DMS79 (cell line): ENCODE measurements around the gene ACP3.
"Not testable (repeated sequence)": the region's sequence is repeated elsewhere in the genome, so short reads cannot be mapped to it uniquely, and the experiment has no call there.

Source experiments
- DNase-seq: peaks from one replicate; lab custom pipeline; 2025; lab: John Stamatoyannopoulos, UW

ACP3 gene

DNA sequence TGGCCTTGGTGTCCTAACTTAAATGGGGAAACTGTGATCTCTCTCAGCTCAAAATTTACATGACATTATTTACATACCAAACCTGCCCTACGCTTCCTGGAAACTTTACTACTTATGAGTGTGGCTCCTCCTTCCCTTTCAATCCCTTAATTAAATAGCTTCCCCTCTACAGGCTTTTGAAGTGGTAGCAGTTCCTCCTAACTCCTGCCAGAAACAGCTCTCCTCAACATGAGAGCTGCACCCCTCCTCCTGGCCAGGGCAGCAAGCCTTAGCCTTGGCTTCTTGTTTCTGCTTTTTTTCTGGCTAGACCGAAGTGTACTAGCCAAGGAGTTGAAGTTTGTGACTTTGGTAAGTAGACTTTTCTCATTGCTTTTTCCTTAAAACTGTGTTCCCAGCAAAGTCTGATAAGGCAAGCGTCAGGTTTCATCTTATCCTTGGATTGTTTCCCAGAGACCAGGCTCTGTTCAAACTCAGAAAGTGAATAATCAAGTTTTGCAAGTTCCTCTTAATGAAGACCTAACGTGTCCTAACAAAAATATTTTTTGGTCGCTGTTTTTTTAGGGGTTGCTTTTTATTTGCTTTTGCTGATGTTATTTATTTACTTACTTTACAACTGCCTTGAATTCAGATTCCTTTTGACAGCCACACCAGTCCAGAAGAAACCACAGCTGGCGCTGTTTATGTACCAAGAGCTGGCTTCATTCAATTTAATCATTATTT lies at the start of gene ACP3:
TSS of gene ACP3 (plus strand) at position 179 of the 720 bp plus-strand sequence. CDS start at position 229, 50 bp downstream.
- peak; percentile 75 for DNase-seq

- DNase-seq, result no peak
Measured at GRCh38 chr3:132268956-132269355, 48.3 kb upstream of the ACP3 start.

DNA sequence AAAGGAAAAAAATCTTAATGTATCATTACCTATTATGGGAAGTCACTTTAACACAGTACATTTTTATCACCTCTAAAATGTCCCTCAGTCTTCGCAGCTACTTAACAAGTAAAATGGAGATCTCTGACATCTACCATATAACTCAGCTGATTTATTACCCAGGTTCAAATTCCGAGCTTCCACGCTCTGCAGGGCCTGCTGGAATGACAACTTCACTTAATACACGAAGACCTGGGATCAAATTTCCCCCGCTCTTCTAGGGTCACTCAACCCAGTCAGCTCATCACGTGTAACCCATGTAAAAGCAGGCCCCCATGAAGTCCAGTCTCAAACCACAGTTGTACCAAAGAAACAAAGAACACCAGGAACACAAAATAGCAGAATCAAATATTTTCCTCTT lies 44.2 kb upstream of the ACP3 start:
- DNase-seq, result peak; percentile 43

- DNase-seq, result no peak
Measured at GRCh38 chr3:132276228-132276906, 40.8 kb upstream of the ACP3 start.

- no peak for DNase-seq
Measured at GRCh38 chr3:132279030-132279429, 38.2 kb upstream of the ACP3 start.

GRCh38 chr3:132283440-132283839 lies 33.8 kb upstream of the ACP3 start:
- DNase-seq, result no peak

DNA sequence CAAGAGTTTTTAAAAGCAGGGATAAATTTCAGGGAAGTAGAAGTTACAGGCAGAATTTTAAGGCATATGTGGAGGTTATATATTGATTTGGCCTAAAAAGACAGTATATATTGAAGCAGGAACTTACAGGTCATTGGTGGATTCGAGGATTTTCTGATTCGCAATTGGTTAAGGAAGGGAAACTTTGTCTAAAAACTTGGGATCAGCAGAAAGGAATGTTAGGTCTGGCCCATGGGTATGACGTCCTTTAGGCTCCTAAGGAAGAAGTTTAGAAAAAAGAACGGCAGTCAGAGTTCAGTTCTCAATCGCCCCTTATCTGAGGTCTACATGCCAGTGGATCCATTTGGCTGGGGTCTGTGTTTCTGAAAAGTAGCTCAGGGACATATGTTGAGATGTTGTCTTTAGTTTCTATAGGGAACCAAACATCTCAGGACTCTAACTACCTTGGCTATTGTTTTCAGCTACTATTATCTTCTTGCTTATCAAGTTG lies 33.2 kb upstream of the ACP3 start:
- no peak for DNase-seq

DNA sequence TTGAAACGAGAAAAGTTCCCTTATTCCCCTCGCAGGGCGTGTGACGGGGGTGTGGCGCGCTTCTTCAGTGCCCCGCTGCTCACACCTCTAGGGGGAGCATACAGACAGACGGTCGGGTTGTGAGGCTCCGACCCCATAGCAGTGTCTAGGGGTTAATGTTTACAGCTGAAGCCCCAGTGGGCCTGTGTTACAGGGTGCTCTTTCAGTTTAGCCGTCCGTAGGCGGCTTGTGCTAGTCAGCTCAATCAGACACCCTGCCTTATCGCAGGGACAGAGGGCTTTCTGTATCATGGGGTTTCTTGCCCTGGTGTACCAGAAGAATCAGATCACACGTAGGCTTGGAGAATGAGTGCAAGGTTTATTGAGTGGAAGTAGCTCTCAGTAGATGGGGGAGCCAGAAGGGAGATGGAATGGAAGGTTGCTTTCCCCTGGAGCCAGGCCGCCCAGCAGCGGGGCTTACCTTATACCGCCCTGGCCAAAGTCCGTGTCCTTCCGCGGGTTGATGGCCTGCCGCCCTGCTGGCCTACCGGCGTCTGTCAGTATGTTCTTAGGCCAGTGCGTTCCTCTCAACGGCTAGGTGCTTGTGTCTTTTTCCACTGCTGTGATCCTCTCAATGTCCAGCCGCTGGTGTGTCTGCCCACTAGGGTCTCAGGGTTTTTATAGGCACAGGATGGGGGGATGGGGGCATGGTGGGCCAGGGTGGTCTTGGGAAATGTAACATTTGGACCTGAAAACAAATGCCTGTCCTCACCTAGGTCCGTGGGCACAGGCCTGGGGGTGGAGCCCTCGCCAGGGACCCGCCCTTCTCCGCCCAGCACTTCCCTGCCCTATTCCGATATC lies 32.2 kb upstream of the ACP3 start:
- no peak for DNase-seq

GRCh38 chr3:132285620-132285945 lies 31.6 kb upstream of the ACP3 start:
- DNase-seq, result no peak

DNA sequence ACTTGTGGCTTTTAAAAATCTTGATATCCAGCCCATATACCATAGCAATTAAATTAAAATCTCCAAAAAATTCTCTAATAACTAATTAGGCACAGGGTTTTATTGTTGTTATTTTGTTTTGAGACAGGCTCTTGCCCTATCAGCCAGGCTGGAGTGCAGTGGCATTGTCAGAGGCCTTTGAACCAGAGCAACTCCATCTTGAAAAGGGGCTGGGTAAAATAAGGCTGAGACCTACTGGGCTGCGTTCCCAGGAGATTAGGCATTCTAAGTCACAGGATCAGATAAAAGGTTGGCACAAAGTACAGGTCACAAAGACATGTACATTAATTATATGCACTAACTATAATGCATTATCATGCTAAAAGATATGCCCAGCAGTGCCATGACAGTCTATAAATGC lies 31.2 kb upstream of the ACP3 start:
- no peak for DNase-seq

DNA sequence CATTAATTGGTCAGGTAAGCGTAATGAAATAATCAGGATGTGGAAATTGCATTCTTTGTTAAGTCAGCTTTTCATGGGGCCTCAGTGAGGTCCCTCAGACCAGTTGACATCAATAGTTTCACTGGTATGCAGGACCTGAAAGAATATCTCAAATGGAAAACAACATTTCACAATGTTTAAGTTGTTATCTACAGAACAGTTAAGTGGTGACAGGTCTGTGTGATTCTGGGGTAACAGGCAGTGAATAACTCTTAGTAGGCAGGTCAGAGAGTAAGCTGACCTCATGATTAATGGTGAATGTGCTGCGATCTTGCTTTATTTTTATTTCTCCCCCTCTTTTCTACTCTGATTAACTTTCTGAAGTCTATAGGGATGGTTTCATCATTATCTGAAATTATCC lies 28.9 kb upstream of the ACP3 start:
- no peak for DNase-seq

DNA sequence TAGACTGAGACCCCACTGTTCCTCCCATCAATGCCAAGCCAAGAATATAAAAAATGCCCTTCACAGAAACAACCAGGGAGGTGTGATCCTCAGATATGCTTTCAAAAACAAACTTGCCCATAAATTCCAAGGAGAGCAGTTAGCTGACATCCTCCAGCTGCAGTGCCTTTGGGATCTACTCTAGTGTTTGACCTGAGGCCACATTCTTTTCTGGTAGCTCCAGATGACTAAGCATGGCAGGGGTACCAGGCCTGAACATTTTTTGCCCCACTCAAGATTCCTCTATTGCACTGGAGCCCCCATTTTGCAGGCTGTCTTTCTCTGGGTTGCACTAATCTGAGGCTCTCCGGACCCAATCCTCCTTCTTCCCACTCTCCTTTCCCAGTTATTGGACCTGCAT lies 27.9 kb upstream of the ACP3 start:
- DNase-seq, result no peak

DNA sequence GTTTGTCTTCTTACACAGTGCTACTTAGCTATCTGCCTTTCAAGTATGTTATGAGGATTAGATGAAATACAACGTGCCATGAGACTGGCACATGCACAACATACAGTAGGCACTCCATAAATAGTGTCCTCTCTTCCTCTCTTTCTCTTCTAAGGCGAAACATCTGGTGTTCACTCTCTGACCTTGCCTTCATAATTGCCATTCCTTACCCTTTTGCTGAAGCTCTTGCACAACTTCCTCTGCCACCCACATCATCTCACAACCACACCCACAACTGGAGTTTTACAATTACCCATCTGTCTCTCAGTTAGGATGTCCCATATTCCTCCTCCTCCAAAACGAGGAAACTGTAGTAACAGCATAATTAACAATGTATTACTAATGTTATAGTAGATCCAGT lies 26.4 kb upstream of the ACP3 start:
- no peak for DNase-seq

GRCh38 chr3:132292042-132292441 lies 25.2 kb upstream of the ACP3 start:
- no peak for DNase-seq

- no peak for DNase-seq
Measured at GRCh38 chr3:132293251-132293650, 24.0 kb upstream of the ACP3 start.

DNA sequence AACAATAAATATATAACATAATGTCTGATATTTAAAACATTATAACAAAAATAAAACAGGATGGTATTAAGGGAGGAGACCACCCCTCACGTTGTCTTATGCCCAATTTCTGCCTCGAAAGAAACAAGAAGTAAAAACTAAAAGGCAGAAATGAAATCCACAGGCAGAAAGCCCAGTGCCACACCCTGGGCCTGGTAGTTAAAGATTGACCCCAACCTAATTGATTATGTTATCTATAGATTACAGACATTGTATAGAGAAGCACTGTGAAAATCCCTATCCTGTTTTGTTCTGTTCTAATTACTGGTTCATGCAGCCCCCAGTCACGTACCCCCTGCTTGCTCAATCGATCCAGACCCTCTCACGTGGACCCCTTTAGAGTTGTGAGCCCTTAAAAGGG lies 22.3 kb upstream of the ACP3 start:
- no peak for DNase-seq

GRCh38 chr3:132303336-132304201 lies 13.6 kb upstream of the ACP3 start:
- not testable (repeated sequence) for DNase-seq

DNA sequence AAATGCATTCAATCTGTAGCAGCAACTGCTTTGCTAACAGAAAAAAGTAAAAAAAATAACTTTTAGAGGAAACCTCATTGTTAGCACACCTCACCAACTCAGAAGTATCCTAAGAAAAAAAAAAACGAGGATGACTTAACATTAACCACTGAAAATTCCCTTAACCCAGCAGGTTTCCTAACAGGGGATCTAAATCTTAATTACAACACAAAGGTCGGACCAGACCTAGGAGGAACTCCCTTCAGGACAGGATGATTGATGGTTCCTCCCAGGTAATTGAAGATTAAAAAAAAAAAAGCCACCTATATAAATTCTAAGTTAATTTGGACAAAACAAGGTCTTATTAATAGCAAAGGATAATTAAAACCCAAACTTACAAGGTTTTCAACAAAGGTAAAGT lies 12.9 kb upstream of the ACP3 start:
- DNase-seq, result not testable (repeated sequence)

- DNase-seq, result not testable (repeated sequence)
Measured at GRCh38 chr3:132310057-132310456, 7.2 kb upstream of the ACP3 start.

DNA sequence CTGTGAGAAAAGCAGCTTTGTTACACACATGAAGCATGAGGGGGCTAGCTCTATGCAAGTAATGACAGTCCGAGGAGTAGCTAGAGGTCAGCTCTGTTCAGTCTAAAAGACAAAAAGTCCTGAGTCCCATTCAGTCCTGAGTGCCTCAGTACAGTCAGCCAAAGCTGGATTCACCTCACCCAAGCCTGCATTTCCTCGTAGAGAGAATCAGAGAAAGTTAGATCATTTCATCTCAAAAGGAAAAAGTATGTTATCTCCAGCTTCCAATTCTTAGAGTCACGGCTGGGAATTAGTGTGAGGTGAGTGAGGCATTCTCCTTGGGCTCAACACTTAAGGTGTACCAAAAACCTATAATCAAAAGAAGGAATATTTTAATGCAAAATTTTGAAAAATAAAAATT lies 5.9 kb upstream of the ACP3 start:
- DNase-seq, result no peak

GRCh38 chr3:132311841-132312240 lies 5.4 kb upstream of the ACP3 start:
- no peak for DNase-seq

- DNase-seq, result no peak
Measured at GRCh38 chr3:132315851-132316250, 1.4 kb upstream of the ACP3 start.
